GM21526 (cell line): ENCODE data around the gene ZNF655.
"Not testable (repeated sequence)": the region's sequence is repeated elsewhere in the genome, so short reads cannot be mapped to it uniquely, and the experiment has no call there.

Experiments
- ATAC-seq: cut with Tn5 transposase; IDR thresholded peaks from one replicate; pipeline ENCODE4 v1.9.1; 2021; ENCODE audit warnings: moderate library complexity; ENCODE audit not compliant: unreplicated experiment, low FRiP score

The ZNF655 gene

DNA sequence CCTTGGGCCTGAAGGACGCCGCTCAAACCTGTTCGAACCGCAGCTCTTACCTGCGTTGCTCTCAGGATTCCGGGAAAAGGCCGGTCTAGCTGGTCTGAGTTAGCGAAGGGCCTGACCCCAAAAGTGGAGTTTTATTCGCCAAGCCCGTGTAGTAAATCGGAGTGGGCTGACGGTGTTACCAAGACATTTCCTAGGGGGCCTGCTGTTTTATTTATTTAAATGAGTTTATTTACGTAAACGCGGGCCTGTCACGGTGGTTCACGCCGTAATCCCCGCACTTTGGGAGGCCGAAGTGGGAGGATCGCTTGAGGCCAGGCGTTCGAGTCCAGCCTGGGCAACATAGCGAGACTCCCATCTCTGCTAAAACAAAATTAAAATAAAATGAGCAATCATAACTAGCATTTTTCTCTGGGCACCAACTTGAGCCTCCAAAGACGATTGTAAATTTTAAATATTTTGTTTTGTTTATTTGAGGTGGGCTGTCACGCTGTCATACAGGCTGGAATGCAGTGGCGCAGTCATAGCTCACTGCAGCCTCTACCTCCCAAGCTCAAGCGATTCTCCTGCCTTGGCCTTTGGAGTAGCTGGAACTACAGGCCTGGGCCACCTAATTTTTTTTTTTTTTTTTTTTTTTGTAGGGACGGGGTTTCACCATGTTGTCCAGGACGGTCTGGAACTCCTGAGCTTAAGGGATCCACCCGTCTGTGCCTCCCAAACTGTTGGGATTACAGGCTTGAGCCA, 903 bp downstream of the ZNF655 start:
- ATAC-seq: no peak

GRCh38 chr7:99560834-99561736, 2.6 kb downstream of the ZNF655 start:
- no peak for ATAC-seq

DNA sequence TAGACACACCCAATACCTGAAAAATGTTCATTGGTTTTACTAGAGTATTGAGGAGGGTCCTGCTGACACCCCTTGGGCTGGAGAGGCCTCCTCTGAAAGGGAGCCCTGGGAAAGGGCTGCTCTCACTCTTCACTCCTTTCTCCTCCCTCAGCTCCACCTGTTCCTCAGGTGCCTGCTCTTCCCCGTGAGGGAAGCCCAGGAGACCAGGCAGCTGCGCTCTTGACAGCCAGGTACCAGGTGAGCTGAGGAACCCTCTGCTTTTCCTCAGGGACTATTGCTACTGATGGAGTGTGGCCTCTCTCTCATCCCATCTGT, 3.3 kb downstream of the ZNF655 start:
- no peak for ATAC-seq

DNA sequence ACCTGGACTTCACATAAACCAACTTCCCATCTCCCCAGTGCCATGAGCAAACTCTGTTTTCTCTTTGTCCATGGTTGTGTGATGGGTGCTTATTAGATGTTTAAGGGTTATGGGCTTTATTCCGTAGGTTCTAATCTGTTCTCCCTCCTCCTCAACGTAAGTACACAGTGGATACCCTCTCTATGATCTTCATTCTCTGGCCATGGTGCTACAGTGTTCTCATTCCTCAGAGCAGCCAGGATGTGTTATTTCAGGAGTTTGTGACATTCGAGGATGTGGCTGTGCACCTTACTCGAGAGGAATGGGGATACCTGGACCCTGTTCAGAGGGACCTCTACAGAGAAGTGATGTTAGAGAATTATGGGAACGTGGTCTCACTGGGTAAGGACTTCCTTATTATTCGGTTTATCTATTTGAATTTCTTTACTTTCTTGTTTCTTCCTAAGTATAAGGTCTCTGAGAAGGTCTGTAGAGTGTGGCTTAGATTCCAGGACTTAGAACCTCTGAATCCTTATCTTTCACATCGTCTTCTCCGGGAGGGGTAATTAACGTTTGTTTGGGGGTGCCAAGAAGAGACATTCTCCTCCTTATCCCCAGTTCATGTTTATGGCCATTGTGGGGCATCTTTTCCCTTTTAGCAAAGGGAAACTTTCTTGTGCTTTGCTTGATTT, 3.8 kb downstream of the ZNF655 start:
- ATAC-seq: no peak

DNA sequence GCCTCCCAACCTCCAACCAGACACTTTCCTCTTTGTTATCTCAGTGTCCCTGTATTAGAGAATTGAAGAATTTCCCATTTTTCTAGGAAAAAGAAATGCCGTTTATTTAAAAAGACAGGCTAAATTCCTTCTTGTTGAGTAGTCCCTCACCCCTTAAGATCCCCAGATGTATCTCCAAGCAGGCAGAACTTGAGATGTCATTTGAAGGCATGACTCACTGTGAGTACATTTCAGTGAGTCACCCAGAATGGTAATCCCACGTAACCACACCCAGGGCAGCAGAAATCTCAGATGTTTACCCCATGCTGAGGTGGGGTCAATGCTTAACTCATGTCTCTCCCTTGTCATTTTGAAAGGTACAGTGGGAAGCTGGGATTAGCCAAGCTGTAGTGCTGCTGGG, 4.4 kb downstream of the ZNF655 start:
- ATAC-seq: no peak

- no peak for ATAC-seq
These were observed 5.2 kb downstream of the ZNF655 start for GRCh38 chr7:99563650-99564049.

- not testable (repeated sequence) for ATAC-seq
These were observed 10.3 kb downstream of the ZNF655 start for GRCh38 chr7:99568770-99569169.

DNA sequence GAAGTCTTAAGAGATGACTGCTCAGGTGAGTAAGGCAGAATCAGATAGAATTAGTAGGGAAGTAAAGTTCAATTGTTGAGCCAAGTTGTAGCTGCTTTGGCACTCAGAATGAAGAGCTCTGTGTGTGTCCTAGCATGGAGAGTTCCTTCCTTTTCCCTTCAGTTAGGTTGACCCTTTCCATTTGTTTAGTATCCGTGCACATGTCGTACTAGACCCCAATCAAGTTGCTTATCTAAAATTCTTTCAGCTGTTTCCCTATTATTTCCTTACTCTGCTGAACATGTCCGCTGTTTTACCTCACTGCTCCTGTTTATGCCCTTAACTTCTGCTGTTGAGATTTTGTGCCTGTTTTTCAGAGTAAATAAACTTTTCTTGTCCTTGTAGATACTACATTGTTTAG, 13.3 kb downstream of the ZNF655 start:
- ATAC-seq: no peak

DNA sequence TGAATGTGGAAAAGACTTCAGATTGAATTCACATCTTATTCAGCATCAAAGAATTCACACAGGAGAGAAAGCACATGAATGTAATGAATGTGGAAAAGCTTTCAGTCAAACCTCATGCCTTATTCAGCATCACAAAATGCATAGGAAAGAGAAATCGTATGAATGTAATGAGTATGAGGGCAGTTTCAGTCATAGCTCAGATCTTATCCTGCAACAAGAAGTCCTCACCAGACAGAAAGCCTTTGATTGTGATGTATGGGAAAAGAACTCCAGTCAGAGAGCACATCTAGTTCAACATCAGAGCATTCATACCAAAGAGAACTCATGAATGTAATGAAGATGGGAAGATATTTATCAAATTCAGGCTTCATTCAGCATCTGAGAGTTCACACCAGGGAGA, 14.8 kb downstream of the ZNF655 start:
- ATAC-seq: no peak

GRCh38 chr7:99576251-99576650, 17.8 kb downstream of the ZNF655 start:
- no peak for ATAC-seq

- ATAC-seq: no peak
These were observed 21.0 kb downstream of the ZNF655 start for GRCh38 chr7:99579281-99579955.

DNA sequence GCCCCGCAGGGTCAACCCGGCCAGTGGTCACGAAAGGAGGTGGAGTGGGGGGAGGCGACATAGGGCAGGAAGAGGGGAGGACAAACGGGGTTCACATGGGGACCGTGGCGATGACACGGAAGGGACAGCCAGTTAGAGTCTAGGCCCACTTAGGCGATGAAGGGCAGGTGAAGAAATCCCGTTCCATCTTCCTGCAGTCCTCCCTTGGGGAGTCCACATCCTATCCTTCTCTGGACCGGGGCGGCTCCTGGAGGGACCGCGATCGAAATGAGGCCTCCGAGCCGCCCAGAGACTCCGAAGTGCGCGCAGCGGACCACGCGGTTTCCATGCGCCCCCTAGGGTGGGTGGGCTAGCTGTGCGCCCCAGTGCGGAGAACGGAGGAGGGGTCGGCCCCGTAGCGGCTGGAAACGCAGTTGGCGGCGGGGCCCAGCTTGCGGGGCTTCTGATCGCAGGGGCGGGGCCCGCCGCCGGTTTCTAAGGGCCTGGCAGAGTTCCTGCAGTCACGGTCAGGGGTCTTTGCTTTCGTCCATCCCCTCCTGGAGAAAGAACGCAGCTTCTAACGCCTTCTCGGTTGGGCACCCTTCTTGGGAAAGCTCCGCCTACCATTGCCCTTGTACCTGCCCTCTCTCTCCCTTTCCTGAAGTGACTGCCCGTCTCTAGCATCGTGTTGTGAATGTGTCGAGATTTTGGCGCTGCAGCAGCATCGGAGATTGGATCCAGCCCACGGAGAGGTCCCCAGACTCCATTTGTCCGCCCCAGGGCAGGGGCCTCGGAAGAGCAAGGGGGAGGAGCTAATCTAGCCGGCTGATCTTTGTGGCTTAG, 21.7 kb downstream of the ZNF655 start:
- no peak for ATAC-seq

DNA sequence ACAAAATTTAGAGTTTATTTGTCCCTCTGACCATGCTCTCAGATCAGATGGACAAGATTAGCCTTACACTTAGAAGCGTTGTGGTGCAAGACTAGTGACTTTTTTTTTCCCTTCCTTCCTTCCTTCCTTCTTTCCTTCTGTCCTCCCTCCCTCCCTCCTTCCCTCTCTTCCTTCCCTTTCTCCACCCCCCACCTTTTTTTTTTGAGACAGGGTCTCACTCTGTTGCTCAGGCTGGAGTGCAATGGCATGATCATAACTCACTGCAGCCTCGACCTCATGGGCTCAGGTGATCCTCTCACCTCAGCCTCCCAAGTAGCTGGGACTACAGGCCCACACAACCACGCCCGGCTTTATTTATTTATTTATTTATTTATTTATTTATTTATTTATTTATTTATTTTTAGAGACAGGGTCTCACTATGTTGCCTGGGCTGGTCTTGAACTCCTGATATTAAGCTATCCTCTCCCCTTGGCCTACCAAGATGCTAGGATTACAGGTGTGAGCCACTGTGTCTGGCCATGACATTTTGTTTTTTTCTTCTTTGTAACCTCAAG, 22.4 kb downstream of the ZNF655 start:
- not testable (repeated sequence) for ATAC-seq

- ATAC-seq: no peak
These were observed 30.4 kb downstream of the ZNF655 start for GRCh38 chr7:99588868-99589267.

- ATAC-seq: no peak
These were observed 36.7 kb downstream of the ZNF655 start for GRCh38 chr7:99594948-99595745.

- no peak for ATAC-seq
These were observed 38.0 kb downstream of the ZNF655 start for GRCh38 chr7:99596408-99596955.

GRCh38 chr7:99597762-99598501, 39.5 kb downstream of the ZNF655 start, which contains the start of gene TMEM225B:
Gene TMEM225B, plus strand, starts transcription at chr7:99598267. Its CDS starts 6,122 bp downstream, at chr7:99604389.
- ATAC-seq: no peak

GRCh38 chr7:99599836-99600235, 41.4 kb downstream of the ZNF655 start:
- ATAC-seq: no peak
